ENCODE measurements around the gene KHDC3L. TPM values are rescaled to one million over a fixed set of nuclear protein-coding genes. Genes with fewer than 3 reads are reported as not detected.

The KHDC3L gene
- total and polyA plus RNA-seq, 2 of the 8 experiments (the other 6 are each of a cell fraction or from before 2014, with no cell fraction given) = 0.11 TPM; not detected in 1

GRCh38 chr6:73323323-73323722 is 39.1 kb upstream of the KHDC3L start:
- no peak overlapping the region for H4K5ac ChIP-seq (ENCODE audit: insufficient read length, low read depth, low read length)
- H3K4me1 ChIP-seq (replicated peaks in 1 of 4; ENCODE audit: control insufficient read depth in 3 of 4, insufficient read depth in 4 of 4, low read length in 3 of 4) = no peaks in the 10 kb centered on the region
- H3K9me3 ChIP-seq (ENCODE audit: insufficient read depth in 2 of 2, low read depth in 1 of 2, low read length in 1 of 2) = peaks cover 0 to 2% of the 10 kb centered on the region in 2 experiments; a peak in 3 of 4 replicates
- H3K4me2 ChIP-seq (ENCODE audit: insufficient read depth in 1 of 2, low read depth in 2 of 2, low read length in 2 of 2) = no peak overlapping the region
- H3K4me3 ChIP-seq (ENCODE audit: extremely low read depth in 1 of 4, insufficient read depth in 2 of 4, low read depth in 3 of 4, low read length in 4 of 4) = no peak overlapping the region
- CTCF ChIA-PET (ENCODE audit: partially characterized antibody) = interaction anchor here (0.6 to 7.5 kb wide), 7 partner anchors 9 to 706 kb away, joined by 3 to 105 read pairs (median 3); no protein-coding TSS in a partner anchor
- no peak overlapping the region for H3K27ac ChIP-seq (ENCODE audit: low read depth, low read length)
- H3K36me3 ChIP-seq (ENCODE audit: control insufficient read depth in 2 of 4, insufficient read depth in 4 of 4, low read length in 3 of 4) = no peaks in the 10 kb centered on the region
- no peak overlapping the region for H2BK120ac ChIP-seq (replicated peaks; ENCODE audit: low read depth, low read length)
- H2BK12ac ChIP-seq (ENCODE audit: low read depth, low read length) = no peak overlapping the region
- no peak overlapping the region for H3K4ac ChIP-seq (replicated peaks; ENCODE audit: insufficient read length, low read depth, low read length)
- FAIRE-seq (no peak), DNase-seq (ENCODE audit: low read depth in 1 of 2, low spot score in 2 of 2) (no peak)
- no peaks in the 10 kb centered on the region for H3K79me2 ChIP-seq (ENCODE audit: control insufficient read depth in 1 of 2, insufficient read depth in 2 of 2, low read length in 2 of 2)
- no peak overlapping the region for H2BK15ac ChIP-seq (ENCODE audit: low read length)
- no peaks in the 10 kb centered on the region for H3K23me2 ChIP-seq (ENCODE audit: low read depth, low read length)
- no peaks in the 10 kb centered on the region for H3K27me3 ChIP-seq (replicated peaks in 1 of 4; ENCODE audit: control insufficient read depth in 3 of 4, extremely low read depth in 1 of 4, insufficient read depth in 3 of 4, low read length in 3 of 4)
- H3K14ac ChIP-seq (ENCODE audit: insufficient read length) = no peak overlapping the region
- H3K56ac ChIP-seq (replicated peaks; ENCODE audit: insufficient read length, low read depth, low read length) = no peak overlapping the region
- H4K8ac ChIP-seq (ENCODE audit: extremely low read depth, insufficient read depth, low read length) = no peak overlapping the region
- no peak overlapping the region for H2BK20ac ChIP-seq (ENCODE audit: low read length)
- no peak overlapping the region for H2AFZ ChIP-seq (ENCODE audit: low read length)
- no peak overlapping the region for H3K23ac ChIP-seq (ENCODE audit: insufficient read length)
- H4K20me1 ChIP-seq (replicated peaks in 1 of 2; ENCODE audit: control insufficient read depth in 1 of 2, insufficient read depth in 2 of 2, low read length in 2 of 2) = no peaks in the 10 kb centered on the region
- H3K9ac ChIP-seq (replicated peaks in 1 of 4; ENCODE audit: extremely low read depth in 1 of 4, low read depth in 3 of 4, low read length in 3 of 4) = no peak overlapping the region
- WGBS, 2 experiments (ENCODE audit: extremely low coverage in 1 of 2, insufficient coverage in 1 of 2, insufficient read length in 1 of 2, insufficient replicate concordance in 2 of 2, low coverage in 1 of 2, low lambda C conversion rate in 2 of 2, missing lambda C conversion rate in 1 of 2) = 87% methylated on average over 2 of the region's 2 CpGs; no CpG with 5 or more reads in 1 of the 2 experiments
- H3K79me1 ChIP-seq (ENCODE audit: low read depth, low read length) = no peaks in the 10 kb centered on the region
- no peak overlapping the region for H2AK5ac ChIP-seq (ENCODE audit: low read depth, low read length)
- POLR2A ChIA-PET (ENCODE audit: partially characterized antibody) = no interaction called here
- no peak overlapping the region for H3K18ac ChIP-seq (ENCODE audit: extremely low read depth, low read length)
- H4K91ac ChIP-seq (replicated peaks; ENCODE audit: insufficient read length, low read length) = no peak overlapping the region
- no peak overlapping the region; the same call in 1 of the 2 replicates for H2BK5ac ChIP-seq (ENCODE audit: low read depth, low read length)
- TF ChIP-seq EP300 (IDR thresholded peaks at IDR 0.05; ENCODE audit: borderline replicate concordance in 1 of 2, low read depth in 2 of 2, low read length in 2 of 2) (no peak), EGR1 (IDR thresholded peaks at IDR 0.05; ENCODE audit: borderline replicate concordance, low read depth, low read length) (no peak), JUND (IDR thresholded peaks at IDR 0.05; ENCODE audit: low read length) (no peak), ATF2 (IDR thresholded peaks at IDR 0.05; ENCODE audit: low read length) (no peak), SP4 (IDR thresholded peaks at IDR 0.05; ENCODE audit: low read length) (no peak), ATF3 (IDR thresholded peaks at IDR 0.05; ENCODE audit: insufficient read depth, low read depth, low read length) (no peak), KDM5A (IDR thresholded peaks at IDR 0.05; ENCODE audit: low read length) (no peak)

All from H1 (cell line).